Aorta (tissue), 5 donors: ENCODE results near the gene RPS6KA4. TPM values are rescaled to one million over a fixed set of nuclear protein-coding genes. Genes with fewer than 3 reads are reported as not detected.

ENCODE experiments used
- ATAC-seq: fragments of 200-7000 bp; cut with Tn5 transposase; one replicate; pipeline ENCODE4 v1.9.1; 2022; ENCODE audit warnings: moderate library complexity; ENCODE audit not compliant: low FRiP score
- DNase-seq, 2 donors: peaks; one replicate each; pipeline ENCODE4 v3.0.0-alpha.2; 2020
- H3K27ac ChIP-seq, 2 donors: one replicate each; pipeline ENCODE4 v1.5.1; 2013; ENCODE audit warnings: low read length in 2 of 2, mild to moderate bottlenecking in 2 of 2, moderate library complexity in 2 of 2, control low read depth in 1 of 2, inconsistent platforms in 1 of 2, low read depth in 1 of 2
- H3K27me3 ChIP-seq, 2 donors: one replicate each; pipeline ENCODE4 v1.6.1; 2013; ENCODE audit warnings: control low read depth in 1 of 2, low read length in 1 of 2, mild to moderate bottlenecking in 1 of 2, moderate library complexity in 1 of 2; ENCODE audit not compliant: insufficient read depth in 2 of 2, control insufficient read depth in 1 of 2
- H3K36me3 ChIP-seq, 2 donors: one replicate each; pipeline ENCODE4 v1.6.1; 2013; ENCODE audit warnings: control low read depth in 1 of 2, low read length in 1 of 2, mild to moderate bottlenecking in 1 of 2; ENCODE audit not compliant: insufficient read depth in 2 of 2, control insufficient read depth in 1 of 2
- H3K4me1 ChIP-seq, 2 donors: one replicate each; pipeline ENCODE4 v1.6.1; 2013; ENCODE audit warnings: low read length in 2 of 2, control low read depth in 1 of 2, mild to moderate bottlenecking in 1 of 2, moderate library complexity in 1 of 2; ENCODE audit not compliant: insufficient read depth in 2 of 2, control insufficient read depth in 1 of 2
- H3K4me3 ChIP-seq, 2 donors: one replicate each; pipeline ENCODE4 v1.5.1; 2013; ENCODE audit warnings: low read length in 2 of 2, control low read depth in 1 of 2, mild to moderate bottlenecking in 1 of 2
- H3K9me3 ChIP-seq: one replicate; pipeline ENCODE4 v1.6.1; 2013; ENCODE audit warnings: mild to moderate bottlenecking, low read length; ENCODE audit not compliant: control insufficient read depth
- WGBS, 2 donors: extraction: QIAGEN DNeasy Blood & Tissue Kit; methylation state at CpG; one replicate each; pipeline ENCODE4 v1.1.7; 2013; 5-methylcytosine and 5-hydroxymethylcytosine counted together
- intact Hi-C, 2 donors: fragments of 100-400 bp; cut with DNase I; formaldehyde crosslinking; loops; one replicate each; pipeline versions ENCODE4 v1.14.2 to v1.15.0; 2022
- polyA plus RNA-seq, 2 donors: library from polyadenylated mRNA; stranded (reverse); fragments of 200-250 nt; gene quantifications; one replicate each; pipeline ENCODE4 v1.2.3, GENCODE V29; 2013
- total RNA-seq, 2 donors: library from RNA; stranded (reverse); fragmentation: NEBNext Ultra II Directional; extraction: Animal tissue kit (Norgen Biotek cat#: 25700); gene quantifications; one replicate each; pipeline ENCODE4 v1.2.1, GENCODE V29; 2021
- donor health status: healthy with polysubstance abuse.
- donor health status: Bipolar disorder and iron deficiency.
- donor health status: DM: no; HTN: no; CAD: no.
- donor health status: DM: no; HTN: no; CAD: no.
- donor health status: DM: yes; HTN: yes; CAD: no.

The RPS6KA4 gene
- total and polyA plus RNA-seq, 4 donors, result 14.1 to 31.8 (median 26.5) TPM

GRCh38 chr11:64396079-64396591 lies 37.2 kb downstream of the RPS6KA4 start:
- intact Hi-C loops, result no loop called here
- Histone ChIP-seq H3K27ac (no peak overlapping the region), H3K27me3 (no peaks in the 10 kb centered on the region), H3K36me3 (no peaks in the 10 kb centered on the region), H3K4me1 (no peaks in the 10 kb centered on the region), H3K9me3 (no peaks in the 10 kb centered on the region), H3K4me3 (no peak overlapping the region)
- 12 to 22% methylated on average over 15 of the region's 15 CpGs for WGBS, 2 donors
- ATAC-seq (no peak), DNase-seq (no peak)

- Histone ChIP-seq H3K9me3 (no peaks in the 10 kb centered on the region), H3K4me3 (no peak overlapping the region), H3K36me3 (no peaks in the 10 kb centered on the region), H3K4me1 (no peaks in the 10 kb centered on the region), H3K27me3 (no peaks in the 10 kb centered on the region), H3K27ac (no peak overlapping the region)
- ATAC-seq (no peak), DNase-seq (no peak)
- intact Hi-C loops, result no loop called here
- WGBS, 2 donors, result 39 to 46% methylated on average over 6 of the region's 6 CpGs
Observed at GRCh38 chr11:64400102-64400501, 41.1 kb downstream of the RPS6KA4 start.

GRCh38 chr11:64400667-64401066 lies 41.7 kb downstream of the RPS6KA4 start:
- 89 to 90% methylated on average over 3 of the region's 3 CpGs for WGBS, 2 donors
- DNase-seq (no peak), ATAC-seq (no peak)
- intact Hi-C loops, result no loop called here
- Histone ChIP-seq H3K4me1 (no peaks in the 10 kb centered on the region), H3K4me3 (no peak overlapping the region), H3K36me3 (no peaks in the 10 kb centered on the region), H3K27me3 (no peaks in the 10 kb centered on the region), H3K27ac (no peak overlapping the region), H3K9me3 (no peaks in the 10 kb centered on the region)

GRCh38 chr11:64401775-64402174 lies 42.8 kb downstream of the RPS6KA4 start:
- Histone ChIP-seq H3K9me3 (no peaks in the 10 kb centered on the region), H3K27me3 (no peaks in the 10 kb centered on the region), H3K4me3 (no peak overlapping the region), H3K36me3 (no peaks in the 10 kb centered on the region), H3K27ac (no peak overlapping the region), H3K4me1 (no peaks in the 10 kb centered on the region)
- ATAC-seq (no peak), DNase-seq (no peak)
- intact Hi-C loops, result no loop called here
- 89 to 97% methylated on average over 7 of the region's 7 CpGs for WGBS, 2 donors

- Histone ChIP-seq H3K36me3 (no peaks in the 10 kb centered on the region), H3K27ac (no peak overlapping the region), H3K4me1 (no peaks in the 10 kb centered on the region), H3K4me3 (no peak overlapping the region), H3K9me3 (no peaks in the 10 kb centered on the region), H3K27me3 (no peaks in the 10 kb centered on the region)
- DNase-seq (no peak), ATAC-seq (no peak)
- intact Hi-C loops, result no loop called here
- 84% methylated on average over 5 of the region's 5 CpGs for WGBS, 2 donors
Observed at GRCh38 chr11:64403106-64403505, 44.1 kb downstream of the RPS6KA4 start.

- H3K4me3 ChIP-seq, result no peak overlapping the region
- 17 to 18% methylated on average over 10 of the region's 10 CpGs for WGBS, 2 donors
- no peaks in the 10 kb centered on the region for H3K4me1 ChIP-seq
- no peaks in the 10 kb centered on the region for H3K9me3 ChIP-seq
- H3K27ac ChIP-seq, result no peak overlapping the region
- DNase-seq (no peak), ATAC-seq (no peak)
- no peaks in the 10 kb centered on the region for H3K27me3 ChIP-seq
- no peaks in the 10 kb centered on the region for H3K36me3 ChIP-seq
- intact Hi-C loops, result no loop called here
Observed at GRCh38 chr11:64406221-64406946, 47.4 kb downstream of the RPS6KA4 start.

- DNase-seq, result no peak
- no peak for ATAC-seq
- no peaks in the 10 kb centered on the region for H3K27me3 ChIP-seq
- no peaks in the 10 kb centered on the region for H3K9me3 ChIP-seq
- H3K4me1 ChIP-seq, result no peaks in the 10 kb centered on the region
- intact Hi-C loops, result no loop called here
- no peak overlapping the region for H3K27ac ChIP-seq
- H3K4me3 ChIP-seq, result no peak overlapping the region
- 84 to 96% methylated on average over 11 of the region's 11 CpGs for WGBS, 2 donors
- no peaks in the 10 kb centered on the region for H3K36me3 ChIP-seq
Observed at GRCh38 chr11:64407221-64407620, 48.3 kb downstream of the RPS6KA4 start.

- no peak for ATAC-seq
- 93 to 96% methylated on average over 2 of the region's 2 CpGs for WGBS, 2 donors
Observed at GRCh38 chr11:64407630-64408029, 48.7 kb downstream of the RPS6KA4 start.

GRCh38 chr11:64409278-64409677 lies 50.3 kb downstream of the RPS6KA4 start:
- no peaks in the 10 kb centered on the region for H3K4me1 ChIP-seq
- intact Hi-C loops, result no loop called here
- no peaks in the 10 kb centered on the region for H3K27me3 ChIP-seq
- no peak for DNase-seq
- H3K4me3 ChIP-seq, result no peak overlapping the region
- no peaks in the 10 kb centered on the region for H3K9me3 ChIP-seq
- no peak overlapping the region for H3K27ac ChIP-seq
- no peaks in the 10 kb centered on the region for H3K36me3 ChIP-seq
- ATAC-seq, result no peak
- 76 to 81% methylated on average over 19 to 20 of the region's 20 CpGs for WGBS, 2 donors

More at GRCh38 chr11:64407630-64408029, 48.7 kb downstream of the RPS6KA4 start:
- Histone ChIP-seq H3K9me3 (no peaks in the 10 kb centered on the region), H3K4me1 (no peaks in the 10 kb centered on the region), H3K27ac (no peak overlapping the region), H3K36me3 (no peaks in the 10 kb centered on the region), H3K27me3 (no peaks in the 10 kb centered on the region), H3K4me3 (no peak overlapping the region)
- no peak for DNase-seq
- intact Hi-C loops, result no loop called here
